Endothelial cell of umbilical vein (primary cell): ENCODE measurements around the gene CRK.

ENCODE experiments used
- EZH2 ChIP-seq: IDR thresholded peaks from 2 replicates; pipeline ENCODE4 v1.6.1; 2012; ENCODE audit warnings: borderline replicate concordance, low read depth, mild to moderate bottlenecking, moderate library complexity, low read length, inconsistent platforms; ENCODE audit not compliant: severe bottlenecking
- MYC ChIP-seq: IDR thresholded peaks from one replicate; pipeline ENCODE4 v1.6.1; 2011; ENCODE audit warnings: mild to moderate bottlenecking, low read depth, low read length
- POLR2A ChIP-seq: IDR thresholded peaks from 2 replicates; pipeline ENCODE4 v1.6.1; 2012; ENCODE audit warnings: low read depth, mild to moderate bottlenecking, control low read depth, low read length
- POLR2AphosphoS5 ChIP-seq: IDR thresholded peaks from 2 replicates; pipeline ENCODE4 v1.6.1; 2012; ENCODE audit warnings: low read depth, mild to moderate bottlenecking, control low read depth, low read length, moderate library complexity; ENCODE audit not compliant: insufficient read depth
- TF ChIP-seq, protein P1 (sequence below), 2 donors: IDR thresholded peaks; 1 replicate in 1 of 2; 2 replicates in 1 of 2; pipeline ENCODE4 v1.5.1; 2011; ENCODE audit warnings: low read length in 2 of 2, mild to moderate bottlenecking in 2 of 2, moderate library complexity in 2 of 2, control low read depth in 1 of 2, inconsistent platforms in 1 of 2, low read depth in 1 of 2; ENCODE audit not compliant: insufficient read depth in 1 of 2; ENCODE audit errors: extremely low read depth in 1 of 2

DNA sequence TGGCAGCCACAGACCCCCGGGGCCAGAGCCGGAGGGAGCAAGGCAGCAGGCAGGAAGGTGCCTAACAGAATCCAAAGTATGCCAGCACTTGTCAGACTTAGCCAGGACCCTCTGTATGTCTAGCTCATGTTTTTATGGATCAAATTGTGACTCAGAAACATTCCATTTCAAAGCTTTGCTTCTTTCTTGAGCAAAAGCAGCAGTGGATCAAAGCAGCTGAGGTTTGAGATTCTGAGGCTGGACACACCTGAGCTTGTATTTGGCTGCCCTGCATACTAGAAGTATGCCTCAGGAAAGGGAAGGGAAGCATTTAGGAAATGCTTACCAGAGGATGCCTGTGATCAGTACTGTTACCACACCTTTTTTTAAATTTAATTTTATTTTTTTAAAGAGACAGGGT lies 42.2 kb upstream of the CRK start:
- no peak for TF ChIP-seq EZH2
- no peak for TF ChIP-seq POLR2AphosphoS5
- TF ChIP-seq, protein P1, sequence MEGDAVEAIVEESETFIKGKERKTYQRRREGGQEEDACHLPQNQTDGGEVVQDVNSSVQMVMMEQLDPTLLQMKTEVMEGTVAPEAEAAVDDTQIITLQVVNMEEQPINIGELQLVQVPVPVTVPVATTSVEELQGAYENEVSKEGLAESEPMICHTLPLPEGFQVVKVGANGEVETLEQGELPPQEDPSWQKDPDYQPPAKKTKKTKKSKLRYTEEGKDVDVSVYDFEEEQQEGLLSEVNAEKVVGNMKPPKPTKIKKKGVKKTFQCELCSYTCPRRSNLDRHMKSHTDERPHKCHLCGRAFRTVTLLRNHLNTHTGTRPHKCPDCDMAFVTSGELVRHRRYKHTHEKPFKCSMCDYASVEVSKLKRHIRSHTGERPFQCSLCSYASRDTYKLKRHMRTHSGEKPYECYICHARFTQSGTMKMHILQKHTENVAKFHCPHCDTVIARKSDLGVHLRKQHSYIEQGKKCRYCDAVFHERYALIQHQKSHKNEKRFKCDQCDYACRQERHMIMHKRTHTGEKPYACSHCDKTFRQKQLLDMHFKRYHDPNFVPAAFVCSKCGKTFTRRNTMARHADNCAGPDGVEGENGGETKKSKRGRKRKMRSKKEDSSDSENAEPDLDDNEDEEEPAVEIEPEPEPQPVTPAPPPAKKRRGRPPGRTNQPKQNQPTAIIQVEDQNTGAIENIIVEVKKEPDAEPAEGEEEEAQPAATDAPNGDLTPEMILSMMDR (IDR thresholded peaks at IDR 0.05; ENCODE audit: extremely low read depth in 1 of 2, insufficient read depth in 1 of 2, low read depth in 1 of 2, low read length in 2 of 2), result no peak
- no peak for TF ChIP-seq POLR2A
- no peak for TF ChIP-seq MYC
